Measurements from ENCODE around the gene PTS. TPM values are rescaled to one million over a fixed set of nuclear protein-coding genes. Genes with fewer than 3 reads are reported as not detected.

Gene PTS
- total RNA-seq, 4 donors from 2014 or later: 27.2 to 48.0 (median 39.3) TPM

DNA sequence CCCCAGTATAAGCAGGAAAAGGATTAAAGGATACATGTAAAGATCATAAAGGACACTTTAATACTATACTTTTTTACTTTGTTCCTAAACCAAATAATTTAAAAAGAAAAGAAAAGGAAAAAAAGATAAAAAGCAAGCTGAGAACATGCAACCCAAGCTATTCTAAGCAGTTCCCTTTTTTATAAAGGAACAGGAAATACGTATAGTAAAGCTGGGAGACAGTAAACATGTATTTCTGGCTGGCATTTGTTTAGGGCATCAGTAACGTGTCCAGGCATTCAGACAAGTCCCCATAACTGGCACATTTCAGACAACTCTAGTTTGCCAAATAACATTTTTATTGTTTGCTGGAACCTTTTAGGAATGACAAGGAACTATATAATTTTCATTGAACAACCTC, 26.0 kb upstream of the PTS start:
- no peak for DNase-seq
- Histone ChIP-seq H3K4me3 (replicated peaks in 1 of 3) (no peak overlapping the region), H3K9me3 (no peaks in the 10 kb centered on the region), H3K4me1 (peaks cover 0 to 8% of the 10 kb centered on the region in 2 donors), H3K27me3 (no peaks in the 10 kb centered on the region), H3K27ac (no peak overlapping the region), H3K36me3 (no peaks in the 10 kb centered on the region)
- intact Hi-C loops (cut with DNase I): no loop called here
- 39 to 40% methylated on average over 2 of the region's 2 CpGs for WGBS, 2 donors
- no peak for TF ChIP-seq CTCF (IDR thresholded peaks at IDR 0.05)
- no peak for TF ChIP-seq POLR2A (IDR thresholded peaks at IDR 0.05)

DNA sequence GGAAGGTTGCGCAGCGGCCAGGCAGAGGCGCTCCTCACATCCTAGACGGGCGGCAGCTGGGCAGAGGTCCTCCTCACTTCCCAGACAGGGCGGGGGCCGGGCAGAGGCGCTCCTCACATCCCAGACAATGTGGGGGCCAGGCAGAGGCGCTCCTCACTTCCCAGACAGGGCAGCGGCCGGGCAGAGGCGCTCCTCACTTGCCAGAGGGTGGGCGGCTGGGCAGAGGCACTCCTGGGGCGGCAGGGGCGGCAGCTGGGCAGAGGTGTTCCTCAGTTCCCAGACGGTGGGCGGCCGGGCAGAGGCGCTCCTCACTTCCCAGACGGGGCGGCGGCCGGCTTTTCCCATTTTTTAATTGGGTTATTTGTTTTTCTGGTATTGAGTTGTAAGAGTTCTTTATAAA, 20.2 kb upstream of the PTS start:
- no peaks in the 10 kb centered on the region for H3K9me3 ChIP-seq
- no peaks in the 10 kb centered on the region for H3K4me1 ChIP-seq
- no peak overlapping the region for H3K4me3 ChIP-seq (replicated peaks in 1 of 3)
- H3K27me3 ChIP-seq: no peaks in the 10 kb centered on the region
- no peaks in the 10 kb centered on the region for H3K36me3 ChIP-seq
- TF ChIP-seq POLR2A (IDR thresholded peaks at IDR 0.05): no peak
- WGBS, 2 donors: 97 to 98% methylated on average over 22 to 23 of the region's 23 CpGs
- intact Hi-C loops (cut with DNase I): no loop called here
- DNase-seq: no peak
- no peak overlapping the region for H3K27ac ChIP-seq

DNA sequence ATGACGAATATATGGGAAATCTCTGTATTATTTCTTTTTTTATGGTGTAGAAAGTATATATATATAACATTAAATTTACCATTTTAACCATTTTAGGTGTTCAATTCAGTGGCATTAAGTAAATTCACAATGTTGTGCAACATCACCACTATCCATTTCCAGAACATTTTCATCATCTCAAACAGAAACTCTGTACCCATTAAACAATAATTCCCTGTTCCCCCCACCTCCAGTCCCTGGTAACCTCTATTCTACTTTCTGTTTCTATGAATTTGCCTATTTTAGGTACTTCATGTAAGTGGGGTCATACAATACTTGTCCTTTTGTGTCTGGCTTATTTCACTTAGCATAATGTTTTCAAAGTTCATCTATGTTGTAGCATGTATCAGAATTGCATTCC, 15.3 kb upstream of the PTS start:
- Histone ChIP-seq H3K27me3 (no peaks in the 10 kb centered on the region), H3K4me3 (replicated peaks in 1 of 3) (no peak overlapping the region), H3K36me3 (no peaks in the 10 kb centered on the region), H3K4me1 (no peaks in the 10 kb centered on the region), H3K9me3 (no peaks in the 10 kb centered on the region), H3K27ac (no peak overlapping the region)
- DNase-seq: no peak
- TF ChIP-seq POLR2A (IDR thresholded peaks at IDR 0.05): no peak
- TF ChIP-seq CTCF (IDR thresholded peaks at IDR 0.05): no peak
- intact Hi-C loops (cut with DNase I): no loop called here
- WGBS, 2 donors: 76 to 87% methylated on average over 1 of the region's 1 CpG

GRCh38 chr11:112211536-112211935, 14.7 kb upstream of the PTS start:
- H3K27ac ChIP-seq: no peak overlapping the region
- H3K4me1 ChIP-seq: no peaks in the 10 kb centered on the region
- 60 to 63% methylated on average over 2 of the region's 2 CpGs for WGBS, 2 donors
- H3K27me3 ChIP-seq: no peaks in the 10 kb centered on the region
- no peaks in the 10 kb centered on the region for H3K9me3 ChIP-seq
- no peaks in the 10 kb centered on the region for H3K36me3 ChIP-seq
- intact Hi-C loops (cut with DNase I): no loop called here
- DNase-seq: no peak
- TF ChIP-seq CTCF (IDR thresholded peaks at IDR 0.05) (no peak), POLR2A (IDR thresholded peaks at IDR 0.05) (no peak)
- no peak overlapping the region for H3K4me3 ChIP-seq (replicated peaks in 1 of 3)

- H3K9me3 ChIP-seq: no peaks in the 10 kb centered on the region
- no peak overlapping the region for H3K4me3 ChIP-seq (replicated peaks in 1 of 3)
- TF ChIP-seq POLR2A (IDR thresholded peaks at IDR 0.05): no peak
- no peak for TF ChIP-seq CTCF (IDR thresholded peaks at IDR 0.05)
- no peak for DNase-seq
- intact Hi-C loops (cut with DNase I): no loop called here
- no peak overlapping the region for H3K27ac ChIP-seq
- H3K36me3 ChIP-seq: no peaks in the 10 kb centered on the region
- WGBS, 2 donors: 81 to 97% methylated on average over 3 of the region's 3 CpGs
- no peaks in the 10 kb centered on the region for H3K4me1 ChIP-seq
- H3K27me3 ChIP-seq: no peaks in the 10 kb centered on the region
Observed at GRCh38 chr11:112212290-112212689, 13.9 kb upstream of the PTS start.

DNA sequence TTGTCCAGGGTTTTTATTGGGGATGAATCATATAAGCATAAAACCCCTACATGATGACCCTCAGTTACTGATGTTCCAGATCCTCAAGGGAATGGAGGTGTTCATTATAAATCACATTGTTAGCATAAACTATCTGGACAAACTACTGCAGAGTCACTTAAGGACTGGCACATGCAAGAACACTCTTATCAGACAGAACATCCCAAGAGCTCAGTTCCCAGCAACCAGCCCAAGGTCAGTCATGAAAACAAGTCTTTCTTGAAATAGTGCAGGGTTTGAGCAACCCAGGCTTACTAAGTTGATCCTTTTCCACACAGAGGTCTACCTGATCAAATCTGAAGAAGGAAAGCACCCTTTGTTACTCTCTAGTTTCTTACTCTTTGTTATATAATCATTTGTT, 13.5 kb upstream of the PTS start:
- no peak for DNase-seq
- no peak overlapping the region for H3K27ac ChIP-seq
- H3K9me3 ChIP-seq: no peaks in the 10 kb centered on the region
- no peaks in the 10 kb centered on the region for H3K27me3 ChIP-seq
- no peak overlapping the region for H3K4me3 ChIP-seq (replicated peaks in 1 of 3)
- H3K4me1 ChIP-seq: no peaks in the 10 kb centered on the region
- intact Hi-C loops (cut with DNase I): no loop called here
- TF ChIP-seq CTCF (IDR thresholded peaks at IDR 0.05) (no peak), POLR2A (IDR thresholded peaks at IDR 0.05) (no peak)
- H3K36me3 ChIP-seq: no peaks in the 10 kb centered on the region

All from thyroid gland (tissue), 4 donors.